ENCODE results near the gene PI4K2A.

GRCh38 chr10:97683556-97684367 lies 43.3 kb downstream of the PI4K2A start:
- no peak for TF ChIP-seq CTCF (conservative IDR thresholded peaks at IDR 0.05 in 1 of 2, IDR thresholded peaks at IDR 0.05 in 1 of 2; ENCODE audit: low read depth in 1 of 2, low read length in 2 of 2)
- no peak for TF ChIP-seq EZH2 (IDR thresholded peaks at IDR 0.05; ENCODE audit: low read length, missing control alignments)

Data from fibroblast of lung (primary cell).